Esophagus squamous epithelium (tissue), 5 donors: Measurements from ENCODE around the gene EIF3B. TPM values are rescaled to one million over a fixed set of nuclear protein-coding genes. Genes with fewer than 3 reads are reported as not detected.

ENCODE experiments used
- DNase-seq: peaks from one replicate; lab custom pipeline; 2025; lab: John Stamatoyannopoulos, UW
- H3K27ac ChIP-seq, 4 donors: fragments of 200-600 bp; sonication (generic); one replicate each; pipeline ENCODE4 v1.5.1; 2016 to 2019; ENCODE audit warnings: mild to moderate bottlenecking in 1 of 4
- H3K27me3 ChIP-seq, 4 donors: fragments of 200-600 bp; sonication (generic); 1 replicate in 3 of 4; 2 replicates in 1 of 4; pipeline versions ENCODE4 v1.5.1 to v1.6.0; 2017 to 2021; ENCODE audit warnings: antibody characterized with exemption in 1 of 4
- H3K36me3 ChIP-seq, 3 donors: fragments of 200-600 bp; sonication (generic); one replicate each; pipeline ENCODE4 v1.5.1; 2016 to 2019
- H3K4me1 ChIP-seq, 3 donors: fragments of 200-600 bp; sonication (generic); one replicate each; pipeline ENCODE4 v1.5.1; 2017 to 2019
- H3K4me3 ChIP-seq, 4 donors: fragments of 200-600 bp; sonication (generic); 1 replicate in 3 of 4; 2 replicates in 1 of 4; pipeline ENCODE4 v1.5.1; 2016 to 2019; ENCODE audit warnings: mild to moderate bottlenecking in 2 of 4, moderate library complexity in 1 of 4
- H3K9me3 ChIP-seq, 3 donors: fragments of 200-600 bp; sonication (generic); one replicate each; pipeline ENCODE4 v1.5.1; 2016 to 2019
- POLR2A ChIP-seq, 4 donors: fragments of 450-650 bp; IDR thresholded peaks; one replicate each; pipeline ENCODE4 v1.6.1; 2017; ENCODE audit warnings: antibody characterized with exemption in 4 of 4, mild to moderate bottlenecking in 4 of 4, moderate library complexity in 3 of 4
- WGBS, 2 donors: methylation state at CpG; one replicate each; pipeline ENCODE4 v1.1.5; 2018; 5-methylcytosine and 5-hydroxymethylcytosine counted together
- intact Hi-C: fragments of 100-400 bp; cut with DNase I; formaldehyde crosslinking; loops from one replicate; pipeline ENCODE4 v1.15.0; 2022
- total RNA-seq, 4 donors: library from RNA; depleted of rRNA; stranded (reverse); fragments of >200 nt; gene quantifications; one replicate each; pipeline ENCODE4 v1.1.0, GENCODE V29; 2016
- TF ChIP-seq, protein P1 (sequence below), 6 experiments: fragments of 450-650 bp in 4 of 6; fragments of 200-600 bp in 2 of 6; sonication (generic) in 2 of 6; IDR thresholded peaks; one replicate each; pipeline ENCODE4 v1.5.1; 2016 to 2019; ENCODE audit warnings: antibody characterized with exemption in 6 of 6, mild to moderate bottlenecking in 4 of 6, moderate library complexity in 4 of 6
- donor health status: DM: yes; HTN: yes; CAD: no.

Gene EIF3B
- total RNA-seq, 4 donors from 2014 or later = 127 to 155 (median 136) TPM

DNA sequence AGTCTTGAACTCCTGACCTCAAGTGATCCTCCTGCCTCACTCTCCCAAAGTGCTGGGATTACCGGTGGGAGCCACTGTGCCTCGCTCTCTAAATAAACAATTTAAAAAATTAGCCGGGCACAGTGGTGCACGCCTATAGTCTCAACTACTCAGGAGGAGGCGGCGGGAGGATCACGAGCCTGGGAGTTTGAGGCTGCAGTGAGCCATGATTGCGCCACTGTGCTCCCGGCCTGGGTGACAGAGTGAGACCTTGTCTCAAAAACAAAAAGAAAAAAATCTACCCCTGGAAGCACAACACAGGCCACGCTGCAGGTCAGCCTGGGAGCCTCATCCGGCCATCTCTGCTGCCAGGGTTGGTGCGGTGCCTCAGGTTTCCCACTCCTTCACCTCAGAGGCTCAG is 3.8 kb upstream of the EIF3B start:
- Histone ChIP-seq H3K4me3 (no peak overlapping the region), H3K4me1 (peaks cover 8 to 20% (median 12%) of the 10 kb centered on the region in 3 donors), H3K27me3 (no peaks in the 10 kb centered on the region), H3K9me3 (no peaks in the 10 kb centered on the region), H3K36me3 (no peaks in the 10 kb centered on the region), H3K27ac (no peak overlapping the region)
- intact Hi-C loops = loop anchor here (10.0 kb wide), 1 partner anchor 106 kb away; the partner anchor contains the start of genes MRM2 and NUDT1
- no peak for TF ChIP-seq POLR2A (IDR thresholded peaks at IDR 0.05)
- TF ChIP-seq, protein P1, sequence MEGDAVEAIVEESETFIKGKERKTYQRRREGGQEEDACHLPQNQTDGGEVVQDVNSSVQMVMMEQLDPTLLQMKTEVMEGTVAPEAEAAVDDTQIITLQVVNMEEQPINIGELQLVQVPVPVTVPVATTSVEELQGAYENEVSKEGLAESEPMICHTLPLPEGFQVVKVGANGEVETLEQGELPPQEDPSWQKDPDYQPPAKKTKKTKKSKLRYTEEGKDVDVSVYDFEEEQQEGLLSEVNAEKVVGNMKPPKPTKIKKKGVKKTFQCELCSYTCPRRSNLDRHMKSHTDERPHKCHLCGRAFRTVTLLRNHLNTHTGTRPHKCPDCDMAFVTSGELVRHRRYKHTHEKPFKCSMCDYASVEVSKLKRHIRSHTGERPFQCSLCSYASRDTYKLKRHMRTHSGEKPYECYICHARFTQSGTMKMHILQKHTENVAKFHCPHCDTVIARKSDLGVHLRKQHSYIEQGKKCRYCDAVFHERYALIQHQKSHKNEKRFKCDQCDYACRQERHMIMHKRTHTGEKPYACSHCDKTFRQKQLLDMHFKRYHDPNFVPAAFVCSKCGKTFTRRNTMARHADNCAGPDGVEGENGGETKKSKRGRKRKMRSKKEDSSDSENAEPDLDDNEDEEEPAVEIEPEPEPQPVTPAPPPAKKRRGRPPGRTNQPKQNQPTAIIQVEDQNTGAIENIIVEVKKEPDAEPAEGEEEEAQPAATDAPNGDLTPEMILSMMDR (IDR thresholded peaks at IDR 0.05) = no peak
- DNase-seq = no peak
- 91 to 93% methylated on average over 11 of the region's 12 CpGs for WGBS, 2 donors

DNA sequence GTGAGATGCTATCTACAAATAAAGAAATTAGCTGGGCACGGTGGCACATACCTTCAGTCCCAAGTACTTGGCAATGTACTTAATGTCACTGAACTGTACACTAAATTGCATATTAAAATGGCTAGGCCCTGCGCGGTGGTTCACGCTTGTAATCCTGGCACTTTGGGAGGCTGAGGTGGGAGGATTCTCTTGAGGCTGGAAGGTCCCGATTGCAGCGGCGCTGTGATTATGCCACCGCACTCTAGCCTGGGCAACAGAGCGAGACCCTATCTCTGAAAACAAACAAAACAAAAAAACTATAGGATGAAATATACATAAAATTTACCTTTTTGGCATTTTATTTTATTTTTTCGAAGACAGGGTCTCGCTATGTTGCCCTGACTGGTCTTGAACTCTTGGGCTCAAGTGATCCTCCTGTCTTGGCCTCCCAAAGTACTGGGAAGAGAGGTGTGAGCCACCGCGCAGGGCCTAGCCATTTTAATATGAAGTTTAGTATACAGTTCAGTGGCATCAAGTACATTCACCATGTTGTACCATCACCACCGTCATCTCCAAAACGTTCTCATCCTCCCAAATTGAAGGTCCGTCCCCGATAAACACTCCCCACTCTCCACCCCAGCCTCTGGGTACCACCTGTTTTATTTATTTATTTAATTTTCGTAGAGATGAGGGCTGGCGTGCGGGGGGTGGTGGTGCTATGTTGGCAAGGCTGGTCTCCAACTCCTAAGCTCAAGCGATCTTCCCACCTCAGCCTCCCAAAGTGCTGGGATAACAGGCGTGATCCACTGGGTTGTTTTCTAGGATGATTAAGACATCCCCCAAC is 1.3 kb upstream of the EIF3B start:
- Histone ChIP-seq H3K36me3 (peaks cover 0 to 16% (median 0%) of the 10 kb centered on the region in 3 donors), H3K4me1 (peaks cover 25 to 44% (median 28%) of the 10 kb centered on the region in 3 donors), H3K27me3 (no peaks in the 10 kb centered on the region), H3K9me3 (no peaks in the 10 kb centered on the region), H3K4me3 (peak overlapping the region; percentile 78 to 99 (median 96)), H3K27ac (peak overlapping the region; percentile 95 to 99 (median 98))
- no peak for TF ChIP-seq POLR2A (IDR thresholded peaks at IDR 0.05)
- TF ChIP-seq, protein P1 (IDR thresholded peaks at IDR 0.05) = no peak
- WGBS, 2 donors = 59 to 78% methylated on average over 20 to 22 of the region's 22 CpGs
- DNase-seq = no peak
- intact Hi-C loops = loop anchor here (10.0 kb wide), 1 partner anchor 109 kb away; the partner anchor contains the start of genes MRM2 and NUDT1

DNA sequence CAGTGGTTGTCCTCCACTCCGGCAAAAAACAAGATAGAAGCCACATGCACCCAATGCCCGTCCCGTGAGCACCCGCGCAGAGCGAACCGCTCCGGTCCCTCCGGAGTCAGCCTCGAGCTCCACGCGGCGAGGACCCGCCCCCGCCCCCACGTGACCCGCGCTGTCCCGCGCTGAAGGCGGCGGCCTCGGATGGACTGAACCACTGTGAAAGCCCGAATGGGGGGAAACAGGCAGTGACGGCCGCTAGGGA is 766 bp upstream of the EIF3B start:
- intact Hi-C loops = loop anchor here (10.0 kb wide), 1 partner anchor 109 kb away; the partner anchor contains the start of genes MRM2 and NUDT1
- Histone ChIP-seq H3K9me3 (no peaks in the 10 kb centered on the region), H3K4me3 (peak overlapping the region; percentile 78 to 99 (median 96)), H3K36me3 (peaks cover 0 to 21% (median 0%) of the 10 kb centered on the region in 3 donors), H3K27me3 (no peaks in the 10 kb centered on the region), H3K27ac (peak overlapping the region; percentile 95 to 99 (median 98)), H3K4me1 (peaks cover 29 to 50% (median 31%) of the 10 kb centered on the region in 3 donors)
- TF ChIP-seq POLR2A (IDR thresholded peaks at IDR 0.05) = peak in 1 of 4 donors; percentile 44
- TF ChIP-seq, protein P1 (IDR thresholded peaks at IDR 0.05) = no peak
- peak; percentile 44 for DNase-seq
- 0% methylated on average over 2 to 11 of the region's 26 CpGs for WGBS, 2 donors

DNA sequence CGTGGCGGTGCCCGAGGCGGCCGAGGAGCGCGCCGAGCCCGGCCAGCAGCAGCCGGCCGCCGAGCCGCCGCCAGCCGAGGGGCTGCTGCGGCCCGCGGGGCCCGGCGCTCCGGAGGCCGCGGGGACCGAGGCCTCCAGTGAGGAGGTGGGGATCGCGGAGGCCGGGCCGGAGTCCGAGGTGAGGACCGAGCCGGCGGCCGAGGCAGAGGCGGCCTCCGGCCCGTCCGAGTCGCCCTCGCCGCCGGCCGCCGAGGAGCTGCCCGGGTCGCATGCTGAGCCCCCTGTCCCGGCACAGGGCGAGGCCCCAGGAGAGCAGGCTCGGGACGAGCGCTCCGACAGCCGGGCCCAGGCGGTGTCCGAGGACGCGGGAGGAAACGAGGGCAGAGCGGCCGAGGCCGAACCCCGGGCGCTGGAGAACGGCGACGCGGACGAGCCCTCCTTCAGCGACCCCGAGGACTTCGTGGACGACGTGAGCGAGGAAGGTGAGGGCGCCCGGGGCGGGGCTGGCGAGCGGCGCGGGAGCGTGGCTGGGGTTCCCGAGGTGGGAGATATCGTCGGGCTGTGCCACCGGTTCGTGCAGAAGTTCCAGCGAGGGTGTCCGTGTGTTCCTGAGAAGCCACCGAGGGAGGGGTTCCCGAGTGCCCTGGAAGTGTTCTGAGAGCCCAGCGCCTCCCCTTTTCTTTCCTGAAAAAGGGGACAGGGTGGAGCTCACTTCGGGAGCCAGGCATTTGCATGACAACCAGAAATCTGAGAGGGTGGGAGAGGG is 495 bp downstream of the EIF3B start:
- no peak for DNase-seq
- Histone ChIP-seq H3K27ac (peak overlapping the region; percentile 95 to 99 (median 98)), H3K4me3 (peak overlapping the region; percentile 78 to 99 (median 96)), H3K36me3 (peaks cover 0 to 32% (median 0%) of the 10 kb centered on the region in 3 donors), H3K4me1 (peaks cover 33 to 62% (median 40%) of the 10 kb centered on the region in 3 donors), H3K9me3 (no peaks in the 10 kb centered on the region), H3K27me3 (no peaks in the 10 kb centered on the region)
- intact Hi-C loops = loop anchor here (10.0 kb wide), 1 partner anchor 110 kb away; the partner anchor contains the start of genes MRM2 and NUDT1
- no peak for TF ChIP-seq POLR2A (IDR thresholded peaks at IDR 0.05)
- TF ChIP-seq, protein P1 (IDR thresholded peaks at IDR 0.05) = no peak
- WGBS, 2 donors = 0% methylated on average over 2 to 15 of the region's 92 CpGs
